ENCODE measurements around the gene PHF21B.

PHF21B gene

GRCh38 chr22:44890416-44891292 lies 119.2 kb downstream of the PHF21B start:
- TF ChIP-seq POLR2AphosphoS5 (IDR thresholded peaks at IDR 0.05; ENCODE audit: low read depth, low read length) (no peak), TAF1 (IDR thresholded peaks at IDR 0.05; ENCODE audit: borderline replicate concordance, insufficient read depth, low read length) (no peak), FOXP2 (optimal IDR thresholded peaks at IDR 0.05; ENCODE audit: borderline replicate concordance, extremely low read depth, extremely low read length, insufficient read depth) (no peak), SIN3A (IDR thresholded peaks at IDR 0.05; ENCODE audit: borderline replicate concordance, insufficient read depth, low read length) (no peak), REST (IDR thresholded peaks at IDR 0.05; ENCODE audit: insufficient read depth in 1 of 2, low read depth in 2 of 2, low read length in 2 of 2) (no peak)

GRCh38 chr22:44889255-44889878 lies 120.4 kb downstream of the PHF21B start:
- no peak for TF ChIP-seq POLR2AphosphoS5 (IDR thresholded peaks at IDR 0.05; ENCODE audit: low read depth, low read length)

- TF ChIP-seq FOXP2 (optimal IDR thresholded peaks at IDR 0.05; ENCODE audit: borderline replicate concordance, extremely low read depth, extremely low read length, insufficient read depth): no peak
- TF ChIP-seq POLR2AphosphoS5 (IDR thresholded peaks at IDR 0.05; ENCODE audit: low read depth, low read length): no peak
- no peak for TF ChIP-seq REST (IDR thresholded peaks at IDR 0.05; ENCODE audit: insufficient read depth in 1 of 2, low read depth in 2 of 2, low read length in 2 of 2)
- no peak for TF ChIP-seq SIN3A (IDR thresholded peaks at IDR 0.05; ENCODE audit: borderline replicate concordance, insufficient read depth, low read length)
- no peak for TF ChIP-seq TAF1 (IDR thresholded peaks at IDR 0.05; ENCODE audit: borderline replicate concordance, insufficient read depth, low read length)
Measured at GRCh38 chr22:44888491-44889254, 121.1 kb downstream of the PHF21B start.

- TF ChIP-seq POLR2AphosphoS5 (IDR thresholded peaks at IDR 0.05; ENCODE audit: low read depth, low read length) (no peak), TAF1 (IDR thresholded peaks at IDR 0.05; ENCODE audit: borderline replicate concordance, insufficient read depth, low read length) (no peak), REST (IDR thresholded peaks at IDR 0.05; ENCODE audit: insufficient read depth in 1 of 2, low read depth in 2 of 2, low read length in 2 of 2) (no peak), SIN3A (IDR thresholded peaks at IDR 0.05; ENCODE audit: borderline replicate concordance, insufficient read depth, low read length) (no peak)
Measured at GRCh38 chr22:44887941-44888366, 121.9 kb downstream of the PHF21B start.

GRCh38 chr22:44885806-44886360 lies 123.9 kb downstream of the PHF21B start:
- TF ChIP-seq FOXP2 (optimal IDR thresholded peaks at IDR 0.05; ENCODE audit: borderline replicate concordance, extremely low read depth, extremely low read length, insufficient read depth): no peak
- TF ChIP-seq SIN3A (IDR thresholded peaks at IDR 0.05; ENCODE audit: borderline replicate concordance, insufficient read depth, low read length): no peak
- TF ChIP-seq REST (IDR thresholded peaks at IDR 0.05; ENCODE audit: insufficient read depth in 1 of 2, low read depth in 2 of 2, low read length in 2 of 2): no peak
- no peak for TF ChIP-seq TAF1 (IDR thresholded peaks at IDR 0.05; ENCODE audit: borderline replicate concordance, insufficient read depth, low read length)
- no peak for TF ChIP-seq POLR2AphosphoS5 (IDR thresholded peaks at IDR 0.05; ENCODE audit: low read depth, low read length)

Measured in PFSK-1 (cell line).